Measurements from ENCODE around the gene CMIP. TPM values are rescaled to one million over a fixed set of nuclear protein-coding genes. Genes with fewer than 3 reads are reported as not detected.

CMIP gene
- total and polyA plus RNA-seq, 7 donors = 1.4 to 8.9 (median 4.1) TPM

DNA sequence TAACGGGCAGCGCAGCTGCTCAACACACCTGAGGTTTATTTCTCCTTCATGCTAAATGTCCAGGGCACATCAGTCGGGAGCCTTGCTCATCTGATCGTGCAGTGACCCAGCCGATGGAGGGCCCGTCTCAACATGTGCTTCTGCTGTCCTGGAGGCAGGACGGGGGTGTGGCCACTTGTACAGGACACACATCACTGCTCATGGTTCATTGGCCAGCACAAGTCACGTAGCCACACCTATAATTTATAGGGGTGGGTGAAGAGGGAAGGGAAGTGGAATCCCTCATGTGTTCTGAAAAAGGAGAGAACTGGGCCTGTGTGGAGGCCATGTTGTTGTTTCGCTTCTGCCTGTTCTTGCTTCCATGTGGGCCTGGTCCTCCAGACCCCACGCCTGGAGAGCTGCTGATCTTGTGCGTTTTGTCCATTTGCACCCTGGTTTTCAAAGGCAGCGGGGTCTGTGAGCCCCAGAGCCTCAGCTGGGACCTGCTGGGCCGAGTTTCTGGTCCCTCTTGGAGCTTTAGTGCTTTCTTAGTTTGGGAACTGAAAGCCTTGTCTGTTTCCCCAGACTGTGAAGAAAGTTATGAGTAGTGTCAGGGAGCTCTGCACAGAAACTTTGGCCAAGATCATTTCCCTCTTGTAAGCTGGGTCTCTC is 60.5 kb downstream of the CMIP start:
- Histone ChIP-seq H3K27ac (no peak overlapping the region), H3K27me3 (ENCODE audit: insufficient read depth in 3 of 3, low read length in 2 of 3) (peaks cover 0 to 2% (median 0%) of the 10 kb centered on the region in 3 donors), H3K36me3 (ENCODE audit: insufficient read depth in 1 of 2, low read depth in 1 of 2) (no peaks in the 10 kb centered on the region), H3K4me3 (no peak overlapping the region), H3K4me1 (no peaks in the 10 kb centered on the region), H3K9me3 (no peaks in the 10 kb centered on the region)
- 71 to 78% (median 76%) methylated on average over 13 of the region's 13 CpGs for WGBS, 3 donors
- TF ChIP-seq, protein P1, sequence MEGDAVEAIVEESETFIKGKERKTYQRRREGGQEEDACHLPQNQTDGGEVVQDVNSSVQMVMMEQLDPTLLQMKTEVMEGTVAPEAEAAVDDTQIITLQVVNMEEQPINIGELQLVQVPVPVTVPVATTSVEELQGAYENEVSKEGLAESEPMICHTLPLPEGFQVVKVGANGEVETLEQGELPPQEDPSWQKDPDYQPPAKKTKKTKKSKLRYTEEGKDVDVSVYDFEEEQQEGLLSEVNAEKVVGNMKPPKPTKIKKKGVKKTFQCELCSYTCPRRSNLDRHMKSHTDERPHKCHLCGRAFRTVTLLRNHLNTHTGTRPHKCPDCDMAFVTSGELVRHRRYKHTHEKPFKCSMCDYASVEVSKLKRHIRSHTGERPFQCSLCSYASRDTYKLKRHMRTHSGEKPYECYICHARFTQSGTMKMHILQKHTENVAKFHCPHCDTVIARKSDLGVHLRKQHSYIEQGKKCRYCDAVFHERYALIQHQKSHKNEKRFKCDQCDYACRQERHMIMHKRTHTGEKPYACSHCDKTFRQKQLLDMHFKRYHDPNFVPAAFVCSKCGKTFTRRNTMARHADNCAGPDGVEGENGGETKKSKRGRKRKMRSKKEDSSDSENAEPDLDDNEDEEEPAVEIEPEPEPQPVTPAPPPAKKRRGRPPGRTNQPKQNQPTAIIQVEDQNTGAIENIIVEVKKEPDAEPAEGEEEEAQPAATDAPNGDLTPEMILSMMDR (IDR thresholded peaks at IDR 0.05) = no peak
- intact Hi-C loops (cut with DNase I) = no loop called here
- ATAC-seq = no peak
- no peak for DNase-seq

DNA sequence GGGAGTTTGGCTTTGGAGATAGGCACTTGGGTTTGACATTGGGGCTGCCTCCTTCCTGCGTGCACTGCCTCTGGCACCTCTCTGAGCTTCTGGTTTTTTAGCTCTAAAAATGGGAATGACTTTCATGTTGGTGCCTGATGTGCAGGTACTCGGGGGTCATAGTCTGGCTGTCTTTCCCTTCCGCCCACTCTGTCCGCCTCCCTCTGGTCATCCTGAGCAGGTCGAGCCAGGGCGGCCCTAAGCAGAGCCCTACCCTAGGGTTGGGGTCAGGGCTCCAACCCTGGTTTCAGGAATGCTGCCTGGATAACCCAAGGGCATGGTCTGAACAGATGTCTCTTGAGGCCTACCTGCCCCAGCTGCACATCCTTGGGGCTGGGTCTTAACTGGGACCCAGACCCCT is 64.8 kb downstream of the CMIP start:
- peaks cover 14% of the 10 kb centered on the region for H3K4me1 ChIP-seq
- H3K27ac ChIP-seq = no peak overlapping the region
- ATAC-seq = no peak
- H3K36me3 ChIP-seq (ENCODE audit: insufficient read depth in 1 of 2, low read depth in 1 of 2) = no peaks in the 10 kb centered on the region
- H3K9me3 ChIP-seq = no peaks in the 10 kb centered on the region
- no peak for DNase-seq
- no peaks in the 10 kb centered on the region for H3K27me3 ChIP-seq (ENCODE audit: insufficient read depth in 3 of 3, low read length in 2 of 3)
- intact Hi-C loops (cut with DNase I) = no loop called here
- TF ChIP-seq, protein P1 (IDR thresholded peaks at IDR 0.05) = no peak
- WGBS, 3 donors = 92 to 98% (median 93%) methylated on average over 6 of the region's 6 CpGs
- no peak overlapping the region for H3K4me3 ChIP-seq

DNA sequence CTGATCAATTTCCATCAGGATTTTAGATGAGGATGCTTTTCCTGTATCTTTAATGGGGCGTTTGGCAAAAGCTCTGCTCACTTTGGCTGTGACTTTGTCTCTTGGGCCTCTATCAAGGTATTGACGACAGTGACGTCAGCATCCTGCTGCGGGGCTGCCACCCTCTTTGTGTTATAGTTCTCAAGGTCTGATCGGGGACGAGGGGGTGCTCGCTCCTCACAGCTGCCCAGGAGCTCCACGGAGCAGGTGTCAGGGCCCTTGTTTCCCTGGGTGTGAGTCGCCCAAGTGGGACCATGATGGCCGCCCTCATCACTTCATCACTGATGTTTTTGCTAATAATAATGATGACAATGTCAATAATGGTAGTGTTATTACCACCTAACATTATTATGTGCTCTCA is 65.4 kb downstream of the CMIP start:
- Histone ChIP-seq H3K36me3 (ENCODE audit: insufficient read depth in 1 of 2, low read depth in 1 of 2) (no peaks in the 10 kb centered on the region), H3K27me3 (ENCODE audit: insufficient read depth in 3 of 3, low read length in 2 of 3) (no peaks in the 10 kb centered on the region), H3K27ac (no peak overlapping the region), H3K9me3 (no peaks in the 10 kb centered on the region), H3K4me3 (no peak overlapping the region), H3K4me1 (peaks cover 14% of the 10 kb centered on the region)
- no peak for ATAC-seq
- no peak for DNase-seq
- TF ChIP-seq, protein P1 (IDR thresholded peaks at IDR 0.05) = no peak
- 82 to 86% (median 85%) methylated on average over 10 of the region's 10 CpGs for WGBS, 3 donors
- intact Hi-C loops (cut with DNase I) = no loop called here

DNA sequence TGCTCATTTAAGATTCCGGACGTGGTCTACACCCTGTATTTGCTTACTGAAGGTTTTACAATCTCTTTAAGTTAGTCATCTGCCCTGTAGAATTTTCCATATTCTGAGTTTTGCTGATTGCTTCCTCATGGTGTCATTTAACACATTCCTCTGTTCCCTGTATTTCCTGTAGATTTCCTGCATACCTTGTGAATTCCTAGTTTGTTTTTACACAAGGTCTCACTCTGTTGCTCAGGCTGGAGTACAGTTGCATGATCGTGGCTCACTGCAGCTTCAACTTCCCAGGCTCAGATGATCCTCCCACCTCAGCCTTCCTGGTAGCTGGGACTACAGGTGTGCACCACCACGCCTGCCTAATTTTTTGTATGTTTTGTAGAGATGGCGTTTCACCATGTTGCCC is 66.8 kb downstream of the CMIP start:
- peaks cover 14% of the 10 kb centered on the region for H3K4me1 ChIP-seq
- no peak overlapping the region for H3K4me3 ChIP-seq
- WGBS, 3 donors = 95 to 98% (median 97%) methylated on average over 5 of the region's 5 CpGs
- no peaks in the 10 kb centered on the region for H3K9me3 ChIP-seq
- H3K36me3 ChIP-seq (ENCODE audit: insufficient read depth in 1 of 2, low read depth in 1 of 2) = no peaks in the 10 kb centered on the region
- no peak for ATAC-seq
- intact Hi-C loops (cut with DNase I) = no loop called here
- H3K27me3 ChIP-seq (ENCODE audit: insufficient read depth in 3 of 3, low read length in 2 of 3) = no peaks in the 10 kb centered on the region
- DNase-seq = no peak
- H3K27ac ChIP-seq = no peak overlapping the region
- TF ChIP-seq, protein P1 (IDR thresholded peaks at IDR 0.05) = no peak
